RWPE2 (cell line): ENCODE data around the gene RRAGD.
A peak's percentile ranks its signal among the peaks of the same experiment; 100 is the strongest.

Experiments
- ATAC-seq: fragments of 200-7000 bp; cut with Tn5 transposase; 3 replicates; pipeline ENCODE4 v1.9.1; 2021; ENCODE audit warnings: low read depth
- DNase-seq: peaks from one replicate; pipeline ENCODE4 v3.0.0-alpha.2; 2020; ENCODE audit warnings: low spot score
- H3K27ac ChIP-seq: fragments of 450-650 bp; 2 replicates; pipeline ENCODE4 v1.5.1; 2017; ENCODE audit warnings: mild to moderate bottlenecking; ENCODE audit not compliant: poor library complexity, severe bottlenecking
- H3K27me3 ChIP-seq: fragments of 250-450 bp; sonication (Bioruptor Pico); 2 replicates; pipeline ENCODE4 v1.5.1; 2021; ENCODE audit warnings: mild to moderate bottlenecking, moderate library complexity; ENCODE audit not compliant: insufficient read depth, poor library complexity, severe bottlenecking
- H3K36me3 ChIP-seq: fragments of 250-450 bp; sonication (Bioruptor Pico); 2 replicates; pipeline ENCODE4 v1.5.1; 2020; ENCODE audit warnings: low read depth, mild to moderate bottlenecking, moderate library complexity
- H3K4me1 ChIP-seq: fragments of 250-450 bp; sonication (Bioruptor Pico); 2 replicates; pipeline ENCODE4 v1.5.1; 2021; ENCODE audit warnings: mild to moderate bottlenecking, moderate library complexity; ENCODE audit not compliant: insufficient read depth, poor library complexity, severe bottlenecking
- H3K4me3 ChIP-seq: fragments of 250-450 bp; sonication (Bioruptor Pico); 2 replicates; pipeline ENCODE4 v1.5.1; 2021; ENCODE audit warnings: mild to moderate bottlenecking, moderate library complexity; ENCODE audit not compliant: severe bottlenecking
- H3K9me3 ChIP-seq: fragments of 250-450 bp; sonication (Bioruptor Pico); 2 replicates; pipeline ENCODE4 v1.5.1; 2021; ENCODE audit warnings: mild to moderate bottlenecking, moderate library complexity; ENCODE audit not compliant: severe bottlenecking
- CTCF ChIP-seq: fragments of 450-650 bp; IDR thresholded peaks from one replicate; pipeline ENCODE4 v1.5.1; 2017; ENCODE audit warnings: mild to moderate bottlenecking, moderate library complexity; ENCODE audit not compliant: poor library complexity, severe bottlenecking

The RRAGD gene

GRCh38 chr6:89388846-89389245 lies 23.2 kb downstream of the RRAGD start:
- H3K4me1 ChIP-seq: no peaks in the 10 kb centered on the region
- TF ChIP-seq CTCF: no peak
- H3K4me3 ChIP-seq: no peak overlapping the region
- no peaks in the 10 kb centered on the region for H3K9me3 ChIP-seq
- no peak for DNase-seq
- H3K36me3 ChIP-seq: no peaks in the 10 kb centered on the region
- H3K27ac ChIP-seq: no peak overlapping the region
- peaks cover 3% of the 10 kb centered on the region for H3K27me3 ChIP-seq
- ATAC-seq: no peak

- Histone ChIP-seq H3K9me3 (no peaks in the 10 kb centered on the region), H3K27ac (no peak overlapping the region), H3K36me3 (no peaks in the 10 kb centered on the region), H3K4me1 (no peaks in the 10 kb centered on the region), H3K4me3 (no peak overlapping the region), H3K27me3 (no peaks in the 10 kb centered on the region)
- no peak for TF ChIP-seq CTCF
- DNase-seq (no peak), ATAC-seq (no peak)
Measured at GRCh38 chr6:89387516-89388201, 24.4 kb downstream of the RRAGD start.

- no peak for TF ChIP-seq CTCF
- ATAC-seq (no peak), DNase-seq (no peak)
- H3K9me3 ChIP-seq: no peaks in the 10 kb centered on the region
- no peaks in the 10 kb centered on the region for H3K27me3 ChIP-seq
- no peak overlapping the region for H3K27ac ChIP-seq
- no peaks in the 10 kb centered on the region for H3K36me3 ChIP-seq
- H3K4me3 ChIP-seq: no peak overlapping the region
- no peaks in the 10 kb centered on the region for H3K4me1 ChIP-seq
Measured at GRCh38 chr6:89386917-89387491, 25.1 kb downstream of the RRAGD start.

- no peak overlapping the region for H3K4me3 ChIP-seq
- no peaks in the 10 kb centered on the region for H3K4me1 ChIP-seq
- TF ChIP-seq CTCF: no peak
- no peak for DNase-seq
- no peaks in the 10 kb centered on the region for H3K9me3 ChIP-seq
- no peaks in the 10 kb centered on the region for H3K27me3 ChIP-seq
- H3K27ac ChIP-seq: no peak overlapping the region
- no peak for ATAC-seq
- no peaks in the 10 kb centered on the region for H3K36me3 ChIP-seq
Measured at GRCh38 chr6:89385846-89386245, 26.2 kb downstream of the RRAGD start.

GRCh38 chr6:89385156-89385667 lies 26.9 kb downstream of the RRAGD start:
- H3K4me1 ChIP-seq: no peaks in the 10 kb centered on the region
- H3K27ac ChIP-seq: no peak overlapping the region
- DNase-seq: no peak

More at GRCh38 chr6:89385156-89385667, 26.9 kb downstream of the RRAGD start:
- Histone ChIP-seq H3K9me3 (no peaks in the 10 kb centered on the region), H3K4me3 (no peak overlapping the region), H3K36me3 (no peaks in the 10 kb centered on the region), H3K27me3 (no peaks in the 10 kb centered on the region)
- TF ChIP-seq CTCF: no peak
- peak; percentile 96 for ATAC-seq
